Measurements from ENCODE around the gene FGFR1OP2. TPM values are rescaled to one million over a fixed set of nuclear protein-coding genes. Genes with fewer than 3 reads are reported as not detected.

FGFR1OP2 gene
- total RNA-seq, 1 donor from 2014 or later: 77.0 TPM

DNA sequence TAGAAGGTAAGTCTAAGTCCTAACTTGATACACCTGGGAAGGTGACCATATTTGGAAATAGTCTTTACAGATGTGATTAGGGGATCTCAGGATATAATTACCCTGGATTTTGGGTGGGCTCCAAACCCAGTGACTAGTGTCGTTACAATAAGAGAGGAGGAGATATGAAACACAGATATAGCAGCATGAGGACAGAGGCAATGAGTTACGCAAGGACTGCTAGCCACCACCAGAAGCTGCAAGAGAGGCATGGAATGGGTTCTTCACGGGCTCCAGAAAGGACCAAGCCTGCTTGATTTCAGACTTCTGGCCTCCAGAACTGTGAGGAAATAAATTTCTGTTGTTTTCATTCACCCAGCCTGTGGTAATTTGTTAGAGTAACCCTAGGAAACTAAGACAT lies 28.6 kb downstream of the FGFR1OP2 start:
- peaks cover 24% of the 10 kb centered on the region for H3K36me3 Mint-ChIP-seq (ENCODE audit: insufficient read depth)
- H3K27ac Mint-ChIP-seq: no peak overlapping the region
- no peaks in the 10 kb centered on the region for H3K4me1 Mint-ChIP-seq (ENCODE audit: low read depth)
- no peak for DNase-seq (ENCODE audit: low spot score, unreplicated experiment)
- H3K4me3 Mint-ChIP-seq (ENCODE audit: low read depth): no peak overlapping the region
- no peaks in the 10 kb centered on the region for H3K27me3 Mint-ChIP-seq
- no peak for TF ChIP-seq CTCF (IDR thresholded peaks at IDR 0.05; ENCODE audit: unreplicated experiment)
- no peaks in the 10 kb centered on the region for H3K9me3 Mint-ChIP-seq (ENCODE audit: low read depth)

GRCh38 chr12:26970136-26970535 lies 31.9 kb downstream of the FGFR1OP2 start:
- Mint-ChIP-seq H3K9me3 (ENCODE audit: low read depth) (no peaks in the 10 kb centered on the region), H3K36me3 (ENCODE audit: insufficient read depth) (peaks cover 23% of the 10 kb centered on the region), H3K27me3 (no peaks in the 10 kb centered on the region), H3K4me3 (ENCODE audit: low read depth) (no peak overlapping the region), H3K4me1 (ENCODE audit: low read depth) (no peaks in the 10 kb centered on the region), H3K27ac (no peak overlapping the region)
- no peak for DNase-seq (ENCODE audit: low spot score, unreplicated experiment)
- TF ChIP-seq CTCF (IDR thresholded peaks at IDR 0.05; ENCODE audit: unreplicated experiment): no peak

DNA sequence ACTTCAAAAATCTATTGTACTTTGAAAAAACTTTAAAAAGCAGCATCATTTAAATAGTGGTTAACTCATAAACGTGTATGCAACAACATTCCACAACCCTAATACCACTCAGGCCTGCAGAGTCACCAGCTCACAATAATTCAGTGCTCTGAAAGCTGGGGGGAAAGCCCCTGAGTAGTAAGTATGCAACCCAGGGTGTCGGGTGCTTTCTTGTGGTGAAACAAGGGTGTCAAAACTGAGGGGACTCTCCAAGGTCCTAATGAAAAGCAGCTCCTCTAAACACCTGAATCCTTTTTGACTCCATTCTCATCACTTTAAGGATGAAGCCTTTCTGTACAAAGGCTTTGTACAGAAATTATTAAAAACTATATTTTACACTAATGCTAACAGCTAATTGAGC lies 33.7 kb downstream of the FGFR1OP2 start:
- no peaks in the 10 kb centered on the region for H3K27me3 Mint-ChIP-seq
- DNase-seq (ENCODE audit: low spot score, unreplicated experiment): no peak
- H3K4me1 Mint-ChIP-seq (ENCODE audit: low read depth): no peaks in the 10 kb centered on the region
- peaks cover 24% of the 10 kb centered on the region for H3K36me3 Mint-ChIP-seq (ENCODE audit: insufficient read depth)
- H3K27ac Mint-ChIP-seq: no peak overlapping the region
- no peaks in the 10 kb centered on the region for H3K9me3 Mint-ChIP-seq (ENCODE audit: low read depth)
- no peak overlapping the region for H3K4me3 Mint-ChIP-seq (ENCODE audit: low read depth)
- no peak for TF ChIP-seq CTCF (IDR thresholded peaks at IDR 0.05; ENCODE audit: unreplicated experiment)

DNA sequence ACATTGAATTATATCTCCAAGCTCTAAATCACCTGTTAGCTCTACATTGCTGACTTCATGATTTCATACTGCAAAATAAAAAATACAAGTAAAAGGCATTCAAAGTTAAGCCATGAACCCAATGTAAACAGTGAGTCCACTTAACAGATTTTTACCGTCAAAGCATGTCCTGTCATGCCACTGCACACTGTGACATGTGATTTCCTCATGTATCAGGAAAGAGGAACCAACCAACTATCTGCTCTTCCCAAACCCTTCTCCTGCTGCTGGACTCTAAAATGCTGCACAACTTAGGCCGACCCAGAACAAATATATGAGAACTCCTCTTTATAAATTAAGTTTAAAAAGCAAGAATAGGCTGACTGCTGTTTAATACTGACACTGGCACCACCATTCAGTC lies 38.4 kb downstream of the FGFR1OP2 start:
- no peak overlapping the region for H3K4me3 Mint-ChIP-seq (ENCODE audit: low read depth)
- no peak overlapping the region for H3K27ac Mint-ChIP-seq
- H3K36me3 Mint-ChIP-seq (ENCODE audit: insufficient read depth): peaks cover 19% of the 10 kb centered on the region
- no peaks in the 10 kb centered on the region for H3K4me1 Mint-ChIP-seq (ENCODE audit: low read depth)
- no peaks in the 10 kb centered on the region for H3K27me3 Mint-ChIP-seq
- no peak for DNase-seq (ENCODE audit: low spot score, unreplicated experiment)
- no peak for TF ChIP-seq CTCF (IDR thresholded peaks at IDR 0.05; ENCODE audit: unreplicated experiment)
- H3K9me3 Mint-ChIP-seq (ENCODE audit: low read depth): no peaks in the 10 kb centered on the region

DNA sequence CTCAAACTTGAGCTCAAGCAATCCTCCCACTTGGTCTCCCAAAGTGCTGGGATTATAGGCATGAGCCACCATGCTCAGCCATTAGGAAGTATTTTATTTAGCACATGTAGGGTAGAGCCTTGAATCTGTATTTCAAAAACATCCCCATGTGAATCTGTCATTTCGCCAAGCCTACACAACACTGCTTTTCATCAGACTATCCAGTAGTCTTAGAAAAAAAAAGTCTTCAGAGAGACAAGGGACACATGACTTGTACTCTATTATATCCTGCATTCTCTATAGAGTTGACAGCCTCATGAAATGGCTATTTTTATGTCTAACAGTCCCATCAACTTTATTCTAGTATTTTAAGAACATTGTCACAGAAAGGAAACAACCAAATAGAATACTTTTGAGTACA lies 40.5 kb downstream of the FGFR1OP2 start:
- Mint-ChIP-seq H3K4me1 (ENCODE audit: low read depth) (no peaks in the 10 kb centered on the region), H3K27me3 (no peaks in the 10 kb centered on the region), H3K27ac (no peak overlapping the region), H3K36me3 (ENCODE audit: insufficient read depth) (peaks cover 21% of the 10 kb centered on the region), H3K4me3 (ENCODE audit: low read depth) (no peak overlapping the region), H3K9me3 (ENCODE audit: low read depth) (no peaks in the 10 kb centered on the region)
- no peak for TF ChIP-seq CTCF (IDR thresholded peaks at IDR 0.05; ENCODE audit: unreplicated experiment)
- DNase-seq (ENCODE audit: low spot score, unreplicated experiment): no peak
